H1 (cell line): Measurements from ENCODE around the gene STIM2. TPM values are rescaled to one million over a fixed set of nuclear protein-coding genes. Genes with fewer than 3 reads are reported as not detected.

Experiments used
- CTCF ChIA-PET: fragments of 300-600 bp; sonication (Branson Sonifier 250); formaldehyde crosslinking; loops from one replicate; lab custom pipeline; 2021; ENCODE audit not compliant: partially characterized antibody; lab: Charles Lee
- POLR2A ChIA-PET: fragments of 300-600 bp; sonication (Branson Sonifier 250); formaldehyde crosslinking; loops from one replicate; lab custom pipeline; 2021; ENCODE audit warnings: inconsistent platforms; ENCODE audit not compliant: partially characterized antibody; lab: Charles Lee
- DNase-seq, 2 experiments: peaks; one replicate each; pipeline versions ENCODE4 v3.0.0 to v3.0.0-alpha.2; 2010 to 2022; ENCODE audit warnings: low spot score in 2 of 2, low read depth in 1 of 2, mixed read lengths in 1 of 2
- FAIRE-seq: peaks from 2 replicates; lab custom pipeline; 2011; peaks lifted over from hg19 to GRCh38; lab: Jason Lieb, UNC
- H2AFZ ChIP-seq: 2 replicates; pipeline ENCODE4 v1.8.1; 2012; ENCODE audit warnings: low read length, inconsistent platforms
- H2AK5ac ChIP-seq: 2 replicates; pipeline ENCODE4 v1.6.1; 2013; ENCODE audit warnings: low read depth, low read length
- H2BK120ac ChIP-seq: replicated peaks from 2 replicates; pipeline ENCODE3; 2013; ENCODE audit warnings: low read depth, low read length, inconsistent platforms
- H2BK12ac ChIP-seq: 2 replicates; pipeline ENCODE4 v1.6.1; 2013; ENCODE audit warnings: low read depth, low read length
- H2BK15ac ChIP-seq: 2 replicates; pipeline ENCODE4 v1.6.1; 2013; ENCODE audit warnings: low read length
- H2BK20ac ChIP-seq: 2 replicates; pipeline ENCODE4 v1.6.1; 2013; ENCODE audit warnings: low read length
- H2BK5ac ChIP-seq: 2 replicates; pipeline ENCODE4 v1.6.1; 2013; ENCODE audit warnings: low read depth, low read length
- H3K14ac ChIP-seq: 2 replicates; pipeline ENCODE4 v1.6.1; 2013; ENCODE audit warnings: inconsistent platforms; ENCODE audit not compliant: insufficient read length
- H3K18ac ChIP-seq: 2 replicates; pipeline ENCODE4 v1.6.1; 2013; ENCODE audit warnings: low read length; ENCODE audit errors: extremely low read depth
- H3K23ac ChIP-seq: 2 replicates; pipeline ENCODE4 v1.6.1; 2013; ENCODE audit warnings: inconsistent platforms; ENCODE audit not compliant: insufficient read length
- H3K23me2 ChIP-seq: 2 replicates; pipeline ENCODE4 v1.6.1; 2013; ENCODE audit warnings: low read depth, low read length
- H3K27ac ChIP-seq: 2 replicates; pipeline ENCODE4 v1.6.1; 2011; ENCODE audit warnings: low read depth, low read length, inconsistent platforms
- H3K27me3 ChIP-seq, 4 experiments: replicated peaks in 1 of 4; 1 replicate in 1 of 4; 2 replicates in 3 of 4; pipeline versions ENCODE4 v1.6.1 to v1.8.1; 2011 to 2013; ENCODE audit warnings: low read length in 3 of 4, mild to moderate bottlenecking in 3 of 4, inconsistent platforms in 2 of 4, mixed read lengths in 2 of 4, moderate library complexity in 1 of 4; ENCODE audit not compliant: control insufficient read depth in 3 of 4, insufficient read depth in 3 of 4; ENCODE audit errors: extremely low read depth in 1 of 4
- H3K36me3 ChIP-seq, 4 experiments: 2 replicates each; pipeline versions ENCODE4 v1.6.1 to v1.8.1; 2011 to 2013; ENCODE audit warnings: mild to moderate bottlenecking in 4 of 4, low read length in 3 of 4, moderate library complexity in 2 of 4, control low read depth in 1 of 4, inconsistent platforms in 1 of 4; ENCODE audit not compliant: insufficient read depth in 4 of 4, control insufficient read depth in 2 of 4
- H3K4ac ChIP-seq: replicated peaks from 2 replicates; pipeline ENCODE3; 2013; ENCODE audit warnings: low read length, low read depth, mixed read lengths, inconsistent platforms; ENCODE audit not compliant: insufficient read length
- H3K4me1 ChIP-seq, 4 experiments: replicated peaks in 1 of 4; 1 replicate in 1 of 4; 2 replicates in 3 of 4; pipeline versions ENCODE4 v1.6.1 to v1.8.1; 2011 to 2013; ENCODE audit warnings: low read length in 3 of 4, inconsistent platforms in 2 of 4, mixed read lengths in 1 of 4; ENCODE audit not compliant: insufficient read depth in 4 of 4, control insufficient read depth in 3 of 4
- H3K4me2 ChIP-seq, 2 experiments: 2 replicates each; pipeline versions ENCODE4 v1.6.1 to v1.8.1; 2011 to 2013; ENCODE audit warnings: low read depth in 2 of 2, low read length in 2 of 2, control low read depth in 1 of 2, inconsistent platforms in 1 of 2, mild to moderate bottlenecking in 1 of 2; ENCODE audit not compliant: insufficient read depth in 1 of 2
- H3K4me3 ChIP-seq, 4 experiments: fragments of 200-600, 300-600 bp in 1 of 4; sonication (generic), shearing (Covaris generic), sonication (Bioruptor Twin) in 1 of 4; 2 replicates each; pipeline versions ENCODE4 v1.5.1 to v1.8.1; 2011 to 2016; ENCODE audit warnings: low read length in 4 of 4, low read depth in 3 of 4, control low read depth in 2 of 4, inconsistent platforms in 2 of 4, mild to moderate bottlenecking in 2 of 4, mixed read lengths in 1 of 4, moderate library complexity in 1 of 4; ENCODE audit not compliant: insufficient read depth in 2 of 4; ENCODE audit errors: extremely low read depth in 1 of 4
- H3K56ac ChIP-seq: replicated peaks from 2 replicates; pipeline ENCODE3; 2013; ENCODE audit warnings: low read depth, mild to moderate bottlenecking, mixed read lengths, low read length, inconsistent platforms; ENCODE audit not compliant: insufficient read length
- H3K79me1 ChIP-seq: 2 replicates; pipeline ENCODE4 v1.6.1; 2013; ENCODE audit warnings: low read depth, low read length, control low read depth
- H3K79me2 ChIP-seq, 2 experiments: 2 replicates each; pipeline versions ENCODE4 v1.6.1 to v1.8.1; 2012 to 2013; ENCODE audit warnings: low read length in 2 of 2, mild to moderate bottlenecking in 2 of 2, inconsistent platforms in 1 of 2; ENCODE audit not compliant: insufficient read depth in 2 of 2, control insufficient read depth in 1 of 2
- H3K9ac ChIP-seq, 4 experiments: replicated peaks in 1 of 4; 1 replicate in 1 of 4; 2 replicates in 3 of 4; pipeline versions ENCODE4 v1.6.1 to v1.8.1; 2011 to 2013; ENCODE audit warnings: low read depth in 3 of 4, low read length in 3 of 4, control low read depth in 2 of 4, mild to moderate bottlenecking in 2 of 4, moderate library complexity in 2 of 4, inconsistent platforms in 1 of 4; ENCODE audit errors: extremely low read depth in 1 of 4
- H3K9me3 ChIP-seq, 2 experiments: 2 replicates each; pipeline versions ENCODE4 v1.6.1 to v1.8.1; 2012 to 2013; ENCODE audit warnings: mild to moderate bottlenecking in 2 of 2, moderate library complexity in 2 of 2, control low read depth in 1 of 2, inconsistent platforms in 1 of 2, low read depth in 1 of 2, low read length in 1 of 2, mixed read lengths in 1 of 2; ENCODE audit not compliant: insufficient read depth in 2 of 2
- H4K20me1 ChIP-seq, 2 experiments: replicated peaks in 1 of 2; 2 replicates each; pipeline versions ENCODE3 to v1.8.1; 2011 to 2013; ENCODE audit warnings: inconsistent platforms in 2 of 2, low read length in 2 of 2, mild to moderate bottlenecking in 1 of 2; ENCODE audit not compliant: insufficient read depth in 2 of 2, control insufficient read depth in 1 of 2
- H4K5ac ChIP-seq: 2 replicates; pipeline ENCODE4 v1.6.1; 2013; ENCODE audit warnings: low read length, low read depth, mixed read lengths, inconsistent platforms; ENCODE audit not compliant: insufficient read length
- H4K8ac ChIP-seq: 2 replicates; pipeline ENCODE4 v1.8.0; 2013; ENCODE audit warnings: mild to moderate bottlenecking, moderate library complexity, low read length, inconsistent platforms; ENCODE audit not compliant: insufficient read depth; ENCODE audit errors: extremely low read depth
- H4K91ac ChIP-seq: replicated peaks from 2 replicates; pipeline ENCODE3; 2013; ENCODE audit warnings: low read length, mixed read lengths, inconsistent platforms; ENCODE audit not compliant: insufficient read length
- SP4 ChIP-seq: IDR thresholded peaks from 2 replicates; pipeline ENCODE4 v1.6.1; 2012; ENCODE audit warnings: low read length, inconsistent platforms
- WGBS, 2 experiments: shearing (Covaris generic) in 1 of 2; methylation state at CpG; one replicate each; pipeline versions ENCODE4 v1.1.6 to v1.1.7; 2013 to 2015; ENCODE audit warnings: low lambda C conversion rate in 2 of 2, mixed read lengths in 2 of 2, inconsistent platforms in 1 of 2, low coverage in 1 of 2, missing lambda C conversion rate in 1 of 2; ENCODE audit not compliant: insufficient replicate concordance in 2 of 2, insufficient coverage in 1 of 2, insufficient read length in 1 of 2; ENCODE audit errors: extremely low coverage in 1 of 2, missing lambda C conversion rate in 1 of 2; 5-methylcytosine and 5-hydroxymethylcytosine counted together
- polyA plus RNA-seq, 7 experiments: library from polyadenylated mRNA; depleted of rRNA in 3 of 7; stranded (reverse) in 5 of 7; unstranded in 2 of 7; fragments of >200 nt in 5 of 7; fragments of 200-250 nt in 2 of 7; gene quantifications; 1 replicate in 5 of 7; 2 replicates in 1 of 7; 4 replicates in 1 of 7; pipeline versions ENCODE4 v1.2.1 to v1.2.3, GENCODE V29; 2011 to 2013; ENCODE audit warnings: missing spikeins in 2 of 7, mixed read lengths in 2 of 7
- total RNA-seq: library from RNA; stranded (reverse); fragmentation: NEBNext Ultra II Directional; extraction: Animal tissue kit (Norgen Biotek cat#: 25700); gene quantifications from 2 replicates; pipeline ENCODE4 v1.2.1, GENCODE V29; 2021

Gene STIM2
- total and polyA plus RNA-seq, 2 of the 8 experiments (the other 6 are each of a cell fraction or from before 2014, with no cell fraction given) = 22.9 to 23.0 TPM

DNA sequence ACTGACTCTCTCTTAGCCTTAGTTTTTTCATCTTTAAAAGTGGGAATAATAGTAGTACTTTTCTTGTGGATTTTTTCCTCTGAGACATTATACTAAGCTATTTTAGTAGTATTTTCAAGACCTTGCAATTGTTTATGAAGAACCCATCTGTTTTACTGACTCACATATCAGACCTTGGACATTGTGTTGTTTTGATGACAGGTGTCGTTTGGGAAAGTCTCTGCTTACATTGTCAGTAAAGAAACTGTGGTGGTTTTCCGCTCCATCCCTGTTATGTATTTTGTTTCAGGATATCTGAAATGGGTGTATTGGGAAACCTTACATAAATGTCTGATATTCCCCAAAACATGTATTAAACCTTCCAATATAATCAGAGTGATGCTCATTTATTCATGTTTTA lies 92.2 kb downstream of the STIM2 start:
- Histone ChIP-seq H4K8ac (no peak overlapping the region), H3K14ac (no peak overlapping the region), H2BK12ac (no peak overlapping the region), H3K36me3 (no peaks in the 10 kb centered on the region), H3K9ac (no peak overlapping the region), H3K23ac (no peak overlapping the region), H2AFZ (no peak overlapping the region), H2BK120ac (no peak overlapping the region), H3K4me1 (no peaks in the 10 kb centered on the region; a peak in 1 of 7 replicates), H3K4ac (no peak overlapping the region), H3K79me2 (peaks cover 0 to 13% of the 10 kb centered on the region in 2 experiments; a peak in 1 of 4 replicates), H2BK15ac (no peak overlapping the region), H3K27me3 (no peaks in the 10 kb centered on the region), H4K91ac (no peak overlapping the region), H2AK5ac (no peak overlapping the region), H3K56ac (no peak overlapping the region)
- no peak for FAIRE-seq
- POLR2A ChIA-PET = no interaction called here
- CTCF ChIA-PET = no interaction called here
- TF ChIP-seq SP4 = no peak
- TF ChIP-seq, all 59 proteins: peak for 0
- H3K27ac ChIP-seq = no peak overlapping the region
- no peak overlapping the region for H3K18ac ChIP-seq
- no peaks in the 10 kb centered on the region for H3K23me2 ChIP-seq
- H2BK20ac ChIP-seq = no peak overlapping the region
- no peak for DNase-seq
- no peak overlapping the region for H3K4me2 ChIP-seq
- no peaks in the 10 kb centered on the region; a peak in 1 of 4 replicates for H3K9me3 ChIP-seq
- no peak overlapping the region for H4K5ac ChIP-seq
- 98% methylated on average over 2 of the region's 2 CpGs; no CpG with 5 or more reads in 1 of the 2 experiments for WGBS, 2 experiments
- no peaks in the 10 kb centered on the region for H3K79me1 ChIP-seq
- no peak overlapping the region for H3K4me3 ChIP-seq
- H2BK5ac ChIP-seq = no peak overlapping the region
- H4K20me1 ChIP-seq = peaks cover 0 to 1% of the 10 kb centered on the region in 2 experiments
